HL-60/S4 (cell line): ENCODE results near the gene SLC2A4.
"Not testable (repeated sequence)": the region's sequence is repeated elsewhere in the genome, so short reads cannot be mapped to it uniquely, and the experiment has no call there.

Experiments
- in situ Hi-C: fragments of 300-500 bp; cut with MboI; formaldehyde crosslinking; loops from 2 replicates; pipeline ENCODE4 v1.14.3; 2022; ENCODE audit warnings: low sequenced_read_pairs

SLC2A4 gene

DNA sequence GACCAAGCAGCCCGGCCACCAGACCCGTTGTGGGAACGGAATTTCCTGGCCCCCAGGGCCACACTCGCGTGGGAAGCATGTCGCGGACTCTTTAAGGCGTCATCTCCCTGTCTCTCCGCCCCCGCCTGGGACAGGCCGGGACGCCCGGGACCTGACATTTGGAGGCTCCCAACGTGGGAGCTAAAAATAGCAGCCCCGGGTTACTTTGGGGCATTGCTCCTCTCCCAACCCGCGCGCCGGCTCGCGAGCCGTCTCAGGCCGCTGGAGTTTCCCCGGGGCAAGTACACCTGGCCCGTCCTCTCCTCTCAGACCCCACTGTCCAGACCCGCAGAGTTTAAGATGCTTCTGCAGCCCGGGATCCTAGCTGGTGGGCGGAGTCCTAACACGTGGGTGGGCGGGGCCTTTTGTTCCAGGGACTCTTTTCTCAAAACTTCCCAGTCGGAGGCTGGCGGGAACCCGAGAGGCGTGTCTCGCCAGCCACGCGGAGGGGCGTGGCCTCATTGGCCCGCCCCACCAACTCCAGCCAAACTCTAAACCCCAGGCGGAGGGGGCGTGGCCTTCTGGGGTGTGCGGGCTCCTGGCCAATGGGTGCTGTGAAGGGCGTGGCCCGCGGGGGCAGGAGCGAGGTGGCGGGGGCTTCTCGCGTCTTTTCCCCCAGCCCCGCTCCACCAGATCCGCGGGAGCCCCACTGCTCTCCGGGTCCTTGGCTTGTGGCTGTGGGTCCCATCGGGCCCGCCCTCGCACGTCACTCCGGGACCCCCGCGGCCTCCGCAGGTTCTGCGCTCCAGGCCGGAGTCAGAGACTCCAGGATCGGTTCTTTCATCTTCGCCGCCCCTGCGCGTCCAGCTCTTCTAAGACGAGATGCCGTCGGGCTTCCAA, at the start of gene SLC2A4:
SLC2A4 (plus strand) TSS at position 645 of the 879 bp plus-strand sequence; CDS start at position 862, 217 bp downstream.
- in situ Hi-C loops = no loop called here

DNA sequence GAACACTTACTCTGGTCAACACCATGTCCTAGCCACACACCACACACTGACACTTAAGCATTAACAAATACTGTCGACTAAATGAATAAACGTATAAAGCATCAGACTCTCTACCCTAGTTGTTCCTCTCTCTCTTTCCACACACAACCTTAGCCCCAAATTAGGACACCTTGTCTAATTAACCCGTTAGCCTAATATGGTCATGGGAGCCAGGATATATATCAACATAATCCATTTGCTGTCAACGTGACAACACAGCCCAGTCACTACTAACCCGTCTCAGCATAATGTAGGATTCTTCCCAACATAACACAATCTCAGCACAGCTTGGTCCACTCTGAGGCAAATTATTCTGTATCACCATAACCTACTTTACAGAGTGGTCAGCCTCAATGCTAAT, 49.4 kb upstream of the SLC2A4 start:
- in situ Hi-C loops = no loop called here

DNA sequence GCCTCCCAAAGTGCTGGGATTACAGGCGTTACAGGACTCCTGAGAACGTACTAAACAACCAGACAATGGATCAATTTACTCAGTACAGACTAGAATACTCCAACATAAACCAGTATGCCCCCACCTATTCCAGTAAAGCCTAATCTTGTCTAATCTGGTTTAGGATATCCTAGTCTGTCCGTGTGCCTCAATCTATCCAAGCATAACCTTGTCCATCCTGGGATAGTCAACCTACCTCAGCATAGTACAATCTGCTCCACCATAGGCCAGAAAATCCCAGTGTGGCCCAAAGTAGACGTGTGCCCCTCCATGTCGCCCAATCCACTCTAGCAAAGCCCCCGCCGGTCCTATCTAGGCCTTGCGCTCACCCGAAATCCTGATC, 47.8 kb upstream of the SLC2A4 start:
- in situ Hi-C loops = no loop called here

DNA sequence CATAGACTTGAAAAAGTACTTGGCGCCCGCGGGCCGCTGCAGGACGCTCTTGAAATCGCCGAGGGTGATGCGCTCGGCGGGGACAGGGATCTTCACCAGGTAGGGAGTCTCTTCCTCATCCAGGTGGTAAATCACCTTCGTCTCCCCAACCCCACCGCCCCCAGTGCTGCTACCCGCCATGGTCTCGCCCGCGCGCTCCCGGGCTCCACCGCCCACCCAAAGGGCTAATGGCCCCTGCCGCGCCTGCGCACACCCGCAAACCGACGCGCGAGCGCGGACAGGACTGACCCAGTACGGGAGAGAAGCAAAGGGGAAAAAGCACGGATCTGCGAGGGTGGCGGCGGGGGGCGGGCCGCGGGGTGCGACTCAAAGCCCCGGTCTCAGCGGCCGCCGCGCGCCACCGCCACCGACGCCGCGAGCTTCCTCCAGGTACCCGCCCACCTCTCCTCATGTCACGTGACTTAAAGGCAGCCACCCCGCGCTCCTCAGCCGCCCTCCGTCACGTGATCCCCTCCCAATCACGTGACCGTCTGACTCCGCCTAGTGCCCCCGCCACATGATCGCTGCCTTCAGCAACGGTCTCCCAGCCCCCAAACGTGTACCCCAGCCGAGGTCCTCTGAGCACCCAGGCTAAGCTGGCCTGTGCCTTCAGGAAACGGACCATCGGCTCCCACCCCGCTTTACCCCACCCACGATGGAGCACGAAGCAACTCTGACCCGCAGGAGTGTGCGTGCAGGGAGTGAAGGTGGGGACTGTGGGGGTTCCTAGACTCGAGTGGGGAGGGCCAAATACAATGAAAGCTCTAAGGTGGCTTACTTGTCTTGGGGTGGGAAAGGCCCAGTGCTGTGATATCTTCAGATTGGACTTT, 47.2 kb upstream of the SLC2A4 start, which contains the start of gene DVL2:
DVL2 (minus strand) TSS at position 435 of the 869 bp plus-strand sequence; CDS start at position 180, 255 bp downstream.
- in situ Hi-C loops = no loop called here

DNA sequence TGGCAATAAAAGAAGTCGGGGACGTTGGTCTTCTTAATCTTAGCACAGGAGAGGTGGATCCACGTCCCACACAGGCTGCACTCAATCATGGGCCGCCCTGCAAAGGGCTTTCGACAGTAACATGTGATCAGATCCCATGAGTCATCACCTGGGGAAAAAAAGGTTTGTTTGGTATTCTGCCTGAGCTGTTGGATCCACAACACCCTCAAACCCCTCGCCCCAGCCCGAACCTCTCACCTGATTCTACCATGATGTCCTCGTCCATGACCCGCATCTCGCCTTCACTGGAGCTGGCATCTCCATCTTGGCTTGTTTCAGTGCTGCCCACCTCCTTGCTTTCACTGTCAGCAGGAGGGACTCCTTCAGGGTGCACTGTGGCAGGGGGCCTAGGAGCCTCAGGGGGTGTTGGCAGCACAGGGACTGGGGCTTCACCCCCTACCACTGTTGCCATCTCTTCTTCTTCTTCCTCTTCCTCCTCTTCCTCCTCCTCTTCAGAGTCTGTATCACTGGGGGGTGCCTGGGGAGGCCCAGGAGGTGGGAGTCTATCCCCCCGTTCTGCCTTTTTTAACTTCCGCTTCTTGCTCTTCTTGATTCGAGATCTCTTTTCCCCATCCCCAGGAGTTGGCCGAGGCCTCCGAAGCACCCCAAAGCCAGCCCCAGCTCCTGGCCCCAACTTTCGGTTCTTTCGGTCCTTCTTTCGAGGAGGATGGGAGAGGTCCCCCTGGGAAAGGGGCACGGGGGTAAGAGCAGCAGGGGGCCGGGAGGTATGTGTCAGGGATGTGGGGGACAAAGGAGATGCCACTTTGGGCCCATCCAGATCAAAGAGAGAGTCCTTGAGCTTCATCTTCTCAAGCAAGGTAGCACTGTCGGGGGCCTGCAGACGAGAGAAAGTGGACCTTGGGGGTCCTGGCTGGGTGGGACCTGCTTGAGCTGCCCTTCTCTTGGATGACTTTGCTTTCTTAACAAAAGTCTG, 45.5 kb upstream of the SLC2A4 start:
- in situ Hi-C loops = no loop called here

DNA sequence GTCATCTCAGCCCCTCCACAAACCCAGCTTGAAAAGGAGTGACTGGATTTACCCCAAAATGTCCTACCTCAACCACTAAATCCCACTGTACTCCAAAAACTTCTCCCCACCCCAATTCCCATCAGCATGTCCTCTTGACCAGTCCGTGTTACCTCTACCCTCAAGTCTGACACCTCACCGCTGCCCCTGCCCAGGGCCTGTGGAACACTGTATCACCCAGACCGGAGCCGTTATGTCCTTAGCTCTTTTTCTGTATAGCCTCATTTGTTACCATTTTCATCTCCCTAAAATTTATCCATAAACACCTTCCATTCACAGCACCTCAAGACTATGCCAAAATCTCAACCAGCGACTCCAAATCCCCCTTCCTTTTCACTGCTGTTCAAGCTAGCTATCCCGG, 44.7 kb upstream of the SLC2A4 start:
- in situ Hi-C loops = no loop called here

DNA sequence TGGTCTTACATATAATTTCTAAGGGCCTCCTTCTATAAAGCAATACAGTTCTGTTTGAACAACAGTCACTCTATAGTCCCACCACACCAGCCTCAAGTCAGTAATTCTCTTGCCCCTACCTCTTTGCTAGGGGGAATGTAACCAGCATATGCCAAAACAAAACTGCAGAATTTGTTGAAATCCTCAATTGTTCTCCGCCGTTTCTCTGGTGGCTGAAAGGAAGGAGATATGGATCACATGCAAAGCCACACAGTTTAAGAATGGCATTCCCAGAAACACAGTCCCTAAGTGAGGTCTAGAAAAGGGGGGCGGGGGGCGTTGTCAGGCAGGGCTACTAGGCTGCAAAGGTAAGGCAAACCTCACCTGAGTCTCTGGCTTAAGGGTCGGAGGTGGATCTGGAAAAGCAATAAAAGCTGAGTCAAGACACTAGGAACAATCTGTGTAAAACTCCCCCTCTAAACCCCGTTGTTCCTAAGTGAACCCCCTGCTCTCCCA, 44.2 kb upstream of the SLC2A4 start:
- in situ Hi-C loops = no loop called here

DNA sequence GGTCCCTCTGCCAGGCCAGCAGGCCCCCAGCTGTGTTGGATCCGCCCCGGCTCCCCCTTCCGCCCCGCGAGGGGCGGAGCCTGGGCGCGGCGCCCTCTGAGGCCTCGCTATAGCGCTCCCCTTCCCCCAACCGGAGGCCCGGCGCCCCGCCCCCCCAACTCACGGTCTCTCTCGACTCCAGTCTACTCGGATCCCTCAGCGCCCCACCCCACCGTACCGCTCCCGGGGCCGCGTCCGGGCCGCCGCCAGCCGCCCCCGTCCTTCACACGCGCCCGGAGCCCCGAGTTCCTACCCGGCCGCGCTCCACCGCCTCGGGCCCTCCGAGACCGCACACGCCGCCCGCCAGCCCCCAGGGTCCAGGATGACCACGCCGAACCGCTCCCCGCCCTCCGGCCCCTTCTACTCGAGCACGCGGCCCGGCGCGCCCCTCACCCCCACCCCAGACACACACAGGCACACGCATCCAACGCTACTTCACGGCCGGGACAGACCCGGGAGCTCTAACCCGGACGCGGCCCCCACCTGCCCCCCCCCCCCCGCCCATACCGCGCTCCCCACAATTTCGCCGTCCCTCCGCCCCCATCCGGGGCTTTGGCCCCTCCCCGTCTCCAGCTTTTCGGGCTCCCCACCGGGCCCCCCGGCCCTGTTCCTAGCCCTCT, 43.6 kb upstream of the SLC2A4 start:
- in situ Hi-C loops = no loop called here

DNA sequence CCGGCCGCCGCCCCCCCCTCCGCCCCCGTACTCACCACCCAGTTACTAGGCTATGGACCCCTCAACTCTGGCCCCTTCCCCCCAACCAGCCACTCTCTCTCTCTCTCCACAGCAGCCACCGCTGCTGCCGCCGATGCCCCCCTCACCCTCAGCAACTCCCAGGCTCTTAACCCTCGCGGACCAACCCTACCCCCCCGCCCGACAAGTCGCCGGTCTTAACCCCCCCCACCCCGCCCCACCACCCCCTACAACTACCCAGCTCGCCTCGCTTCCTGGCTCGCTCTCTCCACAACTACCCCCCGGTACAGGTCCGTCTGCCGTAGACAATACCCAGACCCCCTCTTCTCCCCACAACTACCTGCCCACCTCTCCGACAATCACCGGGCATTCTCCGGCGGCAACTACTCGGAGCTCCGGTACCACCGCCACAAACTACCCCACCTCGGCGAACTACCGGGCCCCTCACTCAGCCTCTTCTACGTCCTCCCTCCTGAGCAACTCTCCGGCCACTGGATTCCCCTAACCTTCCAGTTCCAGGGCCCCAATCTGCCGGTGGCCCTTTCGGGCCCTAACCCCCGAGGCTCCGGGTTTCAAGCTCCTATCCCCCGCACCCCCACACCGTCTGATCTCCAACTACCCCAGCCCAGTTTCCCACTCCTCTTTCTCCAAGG, 43.0 kb upstream of the SLC2A4 start:
- in situ Hi-C loops = no loop called here

DNA sequence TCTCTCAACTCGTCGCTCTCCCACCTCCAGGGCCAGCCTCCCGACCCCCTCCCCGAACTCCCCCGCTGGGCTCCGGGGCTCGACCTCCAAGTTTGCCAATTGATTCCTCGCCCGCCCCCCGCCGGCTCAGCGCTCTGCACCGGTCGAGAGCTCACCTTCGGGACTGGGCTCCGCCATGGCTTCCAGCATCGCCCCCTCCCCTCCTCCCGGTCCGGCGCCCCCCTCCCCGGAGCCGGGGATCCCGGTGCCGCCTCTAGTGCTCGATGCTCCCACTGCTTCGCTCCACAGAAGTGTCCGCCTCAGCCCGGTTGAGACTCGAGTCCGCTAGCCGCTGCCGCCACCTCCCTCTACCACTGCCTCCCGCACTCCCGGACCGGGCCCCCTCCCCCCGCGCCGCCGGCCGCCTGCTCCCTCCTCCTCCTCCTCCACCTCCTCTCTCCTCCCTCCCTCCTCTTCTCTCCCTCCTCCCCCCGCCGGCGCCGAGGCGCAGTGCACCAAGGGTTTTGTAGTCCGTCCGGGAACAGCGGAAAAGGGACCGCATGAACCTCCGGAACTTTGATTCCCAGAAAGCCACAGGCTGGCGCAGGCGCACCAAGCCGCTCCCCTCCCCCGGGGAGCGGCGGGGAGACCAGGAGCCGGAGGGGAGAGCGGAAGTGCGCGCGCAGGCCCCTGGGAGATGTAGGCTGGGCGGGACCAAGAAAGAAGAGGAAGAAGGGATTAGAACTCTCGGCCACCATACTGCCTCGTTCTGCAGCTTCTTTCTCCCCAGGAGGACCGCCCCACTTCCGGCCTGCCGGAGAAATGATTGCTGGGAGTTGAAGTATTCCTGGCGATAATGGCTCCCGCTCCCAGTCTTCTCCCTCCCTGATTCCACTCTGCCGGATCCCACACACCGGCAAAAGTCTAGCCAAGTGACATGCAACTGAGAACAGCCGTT, 42.2 kb upstream of the SLC2A4 start, which contains the start of gene PHF23:
PHF23 (minus strand) TSS at position 367 of the 937 bp plus-strand sequence; CDS start at position 189, 178 bp downstream.
- in situ Hi-C loops = no loop called here

DNA sequence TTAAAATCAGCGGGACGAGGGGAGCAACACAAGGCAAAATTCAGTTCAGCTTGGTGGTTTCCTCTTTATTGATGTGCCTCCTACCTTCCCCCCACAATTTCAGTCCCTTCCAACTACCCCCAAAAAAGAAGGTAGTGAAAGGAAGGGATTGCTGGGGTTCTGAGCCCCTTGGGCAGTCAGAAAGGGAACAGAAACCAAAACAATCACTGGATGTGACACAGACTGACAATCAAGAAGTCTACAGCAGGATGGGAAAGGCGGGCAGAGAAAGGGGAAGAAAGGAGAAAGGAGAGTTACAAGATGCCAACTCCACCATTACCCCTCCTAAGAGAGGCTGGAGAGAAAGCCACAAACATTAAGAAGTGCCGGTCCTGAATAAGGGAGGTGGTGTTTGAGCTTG, 41.1 kb upstream of the SLC2A4 start:
- in situ Hi-C loops = no loop called here

DNA sequence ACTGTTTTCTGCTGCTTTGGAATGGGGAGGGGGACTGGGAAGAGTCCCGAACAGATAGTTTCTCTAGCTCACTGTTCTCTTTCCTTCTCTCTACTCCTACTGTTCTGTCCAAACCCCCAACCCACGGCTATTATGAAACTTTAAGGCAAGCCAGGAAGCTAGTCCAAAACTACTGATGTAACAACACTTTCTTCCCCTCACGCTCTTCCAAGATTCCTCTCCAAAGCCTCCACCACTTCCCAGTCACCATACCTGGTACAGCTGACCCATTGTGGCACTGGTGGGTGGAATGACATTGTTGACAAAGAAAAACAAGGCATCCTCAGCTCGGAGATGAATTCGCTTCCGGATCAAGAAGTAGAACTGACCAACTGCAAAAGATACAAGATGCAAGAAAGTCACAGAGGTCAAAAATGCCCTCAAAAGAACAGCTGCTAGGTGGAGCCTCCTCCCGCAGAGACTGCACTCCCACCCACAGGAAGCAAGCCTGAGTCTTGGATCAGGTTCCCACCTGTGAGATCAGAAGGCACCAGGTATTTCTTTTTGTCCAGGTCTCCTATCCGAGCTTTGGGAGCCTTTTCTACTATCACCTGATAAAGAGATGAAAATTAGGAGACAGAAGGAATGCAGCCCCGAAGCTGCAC, 40.3 kb upstream of the SLC2A4 start:
- in situ Hi-C loops = no loop called here

DNA sequence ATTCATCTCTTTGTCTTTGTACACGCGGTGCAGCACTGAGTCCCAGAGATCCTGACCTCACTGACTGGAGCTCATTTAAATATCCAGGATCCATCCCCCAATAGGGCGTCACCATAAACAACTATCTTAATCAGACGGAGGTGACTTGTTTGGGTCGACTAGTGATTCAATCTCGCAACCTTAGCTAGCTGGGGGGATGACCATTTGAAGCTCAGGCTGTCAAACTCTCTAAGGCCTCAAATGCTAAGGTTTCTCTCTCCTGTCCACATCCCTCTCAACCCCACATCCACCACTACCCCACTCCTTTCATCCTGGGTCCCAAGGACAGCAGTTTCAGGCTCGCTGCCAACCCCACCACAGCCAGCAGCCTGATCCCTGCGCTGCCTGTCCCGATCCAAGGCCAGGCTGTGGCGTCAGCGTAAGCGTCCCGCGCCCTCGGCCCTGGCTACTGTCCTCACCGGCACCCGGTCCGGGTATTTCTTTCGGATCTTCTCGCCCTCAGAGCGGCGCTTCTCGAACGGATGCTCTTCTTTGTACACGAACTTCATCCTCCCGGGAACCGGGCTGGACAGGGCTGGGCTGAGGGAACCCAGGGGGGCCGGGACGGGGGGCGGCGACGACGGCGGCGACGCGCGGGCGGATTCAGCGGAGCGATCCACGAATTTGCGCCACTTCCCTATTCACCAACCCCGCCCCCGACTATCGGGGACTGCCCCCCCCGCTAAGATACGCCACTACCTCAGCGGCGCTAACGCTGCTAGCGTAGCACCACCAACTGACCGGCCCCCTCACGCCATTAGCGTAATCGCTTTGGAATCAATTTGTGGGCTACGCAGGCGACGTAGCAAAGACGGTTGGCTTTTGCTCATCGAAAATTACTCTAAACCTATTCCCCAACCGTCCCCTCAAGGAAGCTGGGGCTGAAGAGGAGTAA, 39.5 kb upstream of the SLC2A4 start, which contains the start of gene GABARAP:
GABARAP (minus strand) TSS at position 667 of the 934 bp plus-strand sequence; CDS start at position 548, 119 bp downstream.
- in situ Hi-C loops = no loop called here

DNA sequence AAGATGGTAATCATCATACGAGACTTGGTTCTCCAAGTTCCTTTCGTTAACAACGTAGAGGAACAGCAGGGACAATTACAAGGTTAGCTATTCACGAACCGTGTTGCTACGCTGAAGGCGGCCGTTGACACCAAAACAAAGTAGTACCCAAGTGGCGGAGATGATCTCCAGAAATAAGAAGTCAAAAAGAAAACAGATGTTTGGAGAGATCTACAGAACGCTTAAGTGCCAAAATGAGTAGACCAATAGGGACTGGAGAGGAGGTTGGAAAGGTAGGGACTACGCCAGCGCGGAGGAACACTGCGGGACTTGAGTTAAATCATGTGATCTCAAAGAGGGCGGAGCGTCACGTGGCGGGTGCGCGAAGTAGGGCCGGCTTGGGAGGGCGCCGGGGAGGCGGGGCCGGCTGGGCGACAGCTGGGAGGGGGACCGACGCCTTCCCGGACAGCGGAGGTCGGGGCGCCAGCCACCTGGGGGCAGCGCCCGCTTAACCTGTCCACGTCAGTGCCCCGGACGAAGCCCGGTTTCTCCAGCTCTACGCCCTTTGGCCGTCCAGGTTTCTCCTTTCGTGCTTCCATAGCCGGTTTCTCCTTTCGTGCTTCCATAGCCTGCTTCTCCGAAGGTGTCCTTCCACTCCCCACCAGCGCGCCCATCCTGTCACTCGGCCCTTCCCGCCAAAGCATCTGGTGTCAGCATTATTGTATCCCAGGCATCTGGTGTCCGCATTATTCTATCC, 38.6 kb upstream of the SLC2A4 start:
- in situ Hi-C loops = no loop called here

DNA sequence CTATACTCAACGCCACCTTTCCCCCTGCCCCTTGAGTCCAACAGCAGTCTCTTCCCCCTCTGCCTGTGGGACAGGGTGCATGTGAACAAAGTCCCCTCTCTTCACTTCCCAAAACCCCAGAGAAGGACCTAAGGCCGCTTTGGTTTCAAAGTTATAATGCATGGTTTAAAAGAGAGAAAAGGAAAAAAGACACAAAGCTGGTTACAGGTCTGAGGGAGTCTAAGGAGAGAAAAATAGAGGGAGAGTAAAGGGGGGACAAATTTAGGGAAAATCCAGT, 38.1 kb upstream of the SLC2A4 start:
- in situ Hi-C loops = no loop called here

DNA sequence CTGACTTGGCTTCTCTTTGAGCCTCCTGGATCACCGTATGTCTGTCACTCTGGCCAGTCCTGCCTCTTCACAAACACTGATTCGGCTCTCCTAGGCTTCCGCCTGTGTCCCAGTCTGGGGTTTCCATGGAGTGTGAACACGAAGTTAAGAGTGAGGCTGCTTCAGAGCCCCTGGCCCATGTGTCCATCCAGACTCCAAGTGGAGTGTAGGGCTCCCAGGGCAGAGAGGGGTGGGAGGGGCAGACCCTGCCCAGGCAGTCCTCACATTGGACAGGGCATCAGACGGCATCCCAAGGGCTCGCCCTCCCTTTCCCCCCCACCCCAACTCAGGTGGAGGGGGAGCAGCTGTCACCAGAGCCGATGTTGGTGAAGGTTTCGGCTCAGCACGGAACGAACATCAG, 37.7 kb upstream of the SLC2A4 start:
- in situ Hi-C loops = not testable (repeated sequence)
